SIG-M5 treated with dmso at 0.1 percent for 504 hours (cell line): ENCODE results near the gene FBXO31.

Experiments used
- DNase-seq: peaks from one replicate; lab custom pipeline; 2025; ENCODE audit not compliant: unreplicated experiment; lab: John Stamatoyannopoulos, UW

FBXO31 gene

DNA sequence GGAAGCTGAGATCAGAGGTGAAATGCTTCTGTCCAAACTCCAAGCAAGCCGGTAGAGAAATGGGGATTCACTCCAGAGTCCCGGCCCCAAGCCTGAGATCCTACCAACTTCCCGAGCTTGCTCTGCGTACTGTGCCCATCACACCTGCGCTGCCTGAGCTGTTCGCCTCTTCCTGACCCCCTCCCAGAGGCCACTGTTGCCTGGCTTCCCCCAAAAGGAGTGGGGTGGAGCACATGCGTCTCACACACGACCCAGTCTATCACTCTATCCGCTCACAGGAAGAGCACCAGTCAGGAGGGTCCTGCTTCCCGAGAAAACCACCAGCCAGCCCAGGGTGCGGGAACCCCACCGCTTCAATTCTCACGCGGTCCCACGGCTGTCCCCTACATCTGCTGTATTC, 52.9 kb downstream of the FBXO31 start:
- DNase-seq = no peak

DNA sequence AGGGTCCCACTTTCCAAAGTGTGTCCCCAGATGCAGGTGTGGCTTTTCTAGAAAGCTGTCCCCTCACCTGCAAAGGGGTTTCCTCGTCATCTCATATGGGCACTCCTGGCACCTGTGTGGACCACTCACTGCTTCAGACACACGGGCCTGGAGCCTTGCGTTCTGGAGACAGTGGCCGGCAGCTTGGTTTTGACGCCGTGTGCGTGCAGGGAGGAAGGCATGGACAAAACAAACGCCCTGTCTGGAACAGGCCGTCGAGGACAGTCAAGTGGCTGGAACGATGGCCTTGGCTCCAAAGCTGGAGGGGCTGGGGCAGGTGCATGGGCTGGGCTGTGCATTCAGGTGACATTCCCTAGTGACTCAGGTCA, 53.3 kb downstream of the FBXO31 start:
- no peak for DNase-seq

DNA sequence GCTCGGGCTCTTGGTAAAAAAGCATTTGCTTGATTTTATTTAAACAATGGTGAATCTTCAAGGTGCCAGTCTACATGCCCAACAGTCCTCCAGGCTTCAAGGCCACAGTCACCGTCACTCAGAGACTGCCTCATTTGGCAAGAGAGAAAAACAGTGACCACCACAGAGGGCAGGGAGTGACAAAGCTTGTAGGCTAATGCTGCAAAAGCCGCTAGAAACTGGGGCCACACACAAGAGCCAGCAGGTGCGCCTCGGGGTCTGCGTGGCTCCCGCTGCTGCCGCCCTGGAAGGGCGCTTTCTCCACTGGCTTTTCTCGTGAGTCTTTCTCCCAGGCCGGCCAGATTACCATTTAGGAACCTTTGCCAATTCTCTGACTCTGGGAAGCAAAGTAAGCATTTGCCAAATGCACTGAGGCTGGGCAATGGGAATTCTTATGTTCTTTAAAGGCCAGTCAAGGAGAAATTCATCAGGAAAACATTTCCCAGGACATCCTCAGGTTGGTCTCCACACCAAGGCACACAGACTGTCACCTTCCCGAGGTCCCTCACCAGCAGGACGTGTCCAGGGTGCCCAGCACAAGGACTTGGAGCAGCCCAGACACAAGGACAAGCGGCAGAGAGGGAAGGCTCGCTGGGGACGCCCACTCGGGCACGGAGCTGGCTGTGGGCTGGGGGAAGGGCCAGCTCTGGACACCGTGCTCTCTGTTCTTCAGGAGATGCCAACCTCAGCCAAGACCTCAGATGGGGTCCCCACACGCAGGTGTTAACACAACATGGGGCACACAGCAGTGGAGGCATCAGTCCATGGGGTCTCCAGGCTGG, 53.9 kb downstream of the FBXO31 start:
- no peak for DNase-seq

DNA sequence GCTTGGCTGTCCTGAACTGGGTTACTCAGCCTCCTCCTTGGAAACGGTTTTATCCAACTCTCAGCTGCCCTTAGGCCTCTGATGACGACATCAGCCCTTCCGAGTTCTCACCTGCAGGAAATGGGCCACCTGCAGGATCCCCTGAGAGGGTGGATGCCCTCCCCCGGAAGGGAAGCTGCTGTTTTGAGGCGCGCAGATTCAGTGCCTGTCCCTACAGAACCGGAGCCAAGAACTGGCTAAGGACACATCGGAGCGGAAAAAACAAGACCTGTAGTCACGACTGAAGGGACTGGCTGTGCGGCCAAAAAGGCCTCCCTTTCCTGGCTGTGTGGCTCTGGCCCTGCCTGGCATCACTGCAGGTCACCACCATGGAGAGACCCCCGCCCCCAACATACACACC, 54.7 kb downstream of the FBXO31 start:
- no peak for DNase-seq

- no peak for DNase-seq
These were observed 55.6 kb downstream of the FBXO31 start for GRCh38 chr16:87327798-87328495.

GRCh38 chr16:87326151-87326571, 57.4 kb downstream of the FBXO31 start:
- DNase-seq = no peak

DNA sequence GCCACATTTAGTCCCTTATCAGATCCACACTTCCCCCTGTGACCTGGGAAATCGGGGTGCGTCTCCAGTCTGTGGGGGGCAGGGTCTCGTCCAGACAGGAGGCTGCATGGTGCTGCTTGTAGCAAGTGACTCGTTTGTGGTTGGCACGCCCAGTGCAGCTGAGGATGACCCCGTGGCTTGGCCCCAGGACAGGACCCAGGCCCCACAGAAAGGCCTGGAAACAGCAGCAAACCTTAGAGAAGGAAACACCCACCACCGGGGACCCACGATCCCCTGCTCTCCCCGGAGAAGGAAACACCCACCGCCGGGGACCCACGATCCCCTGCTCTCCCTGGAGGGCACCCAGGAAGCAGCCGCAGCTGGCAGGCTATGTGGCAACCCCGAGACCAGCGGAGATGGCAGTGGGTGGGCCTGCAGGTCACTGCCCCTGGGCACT, 58.1 kb downstream of the FBXO31 start:
- DNase-seq = no peak

- DNase-seq = no peak
These were observed 58.9 kb downstream of the FBXO31 start for GRCh38 chr16:87324411-87325275.

DNA sequence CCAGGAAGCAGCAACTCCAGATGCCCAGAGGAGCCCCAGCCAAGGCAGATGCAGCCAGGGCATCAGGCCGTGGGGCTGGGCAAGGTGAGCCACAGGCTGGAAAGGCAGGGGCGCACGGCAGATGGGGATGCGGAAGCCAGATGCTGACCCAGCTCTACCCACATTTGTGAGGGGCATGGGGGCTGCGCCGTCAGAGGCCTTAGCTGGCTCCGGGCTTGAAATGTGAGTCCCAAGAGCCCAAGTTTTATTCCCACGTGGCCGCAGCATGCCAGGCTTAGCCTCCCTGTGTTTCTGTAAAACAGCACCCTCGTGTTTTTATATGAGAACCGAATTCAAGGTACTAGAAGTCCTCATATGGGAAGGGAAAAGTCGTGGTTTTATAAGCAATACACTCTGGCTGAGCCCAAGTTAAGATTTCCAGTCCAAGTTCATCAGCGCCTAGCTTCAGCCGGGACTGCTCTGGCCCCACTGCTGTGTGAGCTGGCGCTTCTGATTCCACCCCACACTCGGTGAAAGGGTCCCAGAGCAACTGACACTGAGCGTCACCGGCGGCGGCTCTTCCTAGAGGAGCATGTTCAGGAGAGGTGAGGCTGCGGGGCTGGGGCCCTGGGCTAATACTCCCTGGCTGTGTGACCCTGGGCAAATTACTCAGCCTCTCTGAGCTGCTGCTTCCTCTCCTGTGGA, 59.7 kb downstream of the FBXO31 start:
- no peak for DNase-seq

GRCh38 chr16:87322833-87323726, 60.5 kb downstream of the FBXO31 start:
- DNase-seq = no peak

DNA sequence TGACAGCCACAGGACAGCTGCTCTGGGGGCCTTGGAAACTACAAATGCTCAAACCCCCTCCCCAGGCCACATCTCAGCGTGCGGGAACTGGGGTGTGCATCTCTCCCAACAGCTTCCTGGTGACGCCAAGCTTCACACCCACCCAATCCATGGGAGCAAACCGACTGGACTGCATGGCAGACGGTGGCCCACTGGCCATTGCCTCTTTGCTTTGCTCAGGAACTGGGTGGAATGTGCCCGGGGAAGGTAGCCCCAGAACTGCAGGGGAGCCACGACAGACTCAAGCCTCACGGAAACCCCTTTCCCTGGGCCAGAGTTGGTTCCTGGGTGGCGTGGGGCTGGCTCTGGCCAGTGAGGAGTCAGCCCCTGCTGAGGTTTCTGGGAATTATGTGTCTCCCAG, 61.2 kb downstream of the FBXO31 start:
- no peak for DNase-seq

DNA sequence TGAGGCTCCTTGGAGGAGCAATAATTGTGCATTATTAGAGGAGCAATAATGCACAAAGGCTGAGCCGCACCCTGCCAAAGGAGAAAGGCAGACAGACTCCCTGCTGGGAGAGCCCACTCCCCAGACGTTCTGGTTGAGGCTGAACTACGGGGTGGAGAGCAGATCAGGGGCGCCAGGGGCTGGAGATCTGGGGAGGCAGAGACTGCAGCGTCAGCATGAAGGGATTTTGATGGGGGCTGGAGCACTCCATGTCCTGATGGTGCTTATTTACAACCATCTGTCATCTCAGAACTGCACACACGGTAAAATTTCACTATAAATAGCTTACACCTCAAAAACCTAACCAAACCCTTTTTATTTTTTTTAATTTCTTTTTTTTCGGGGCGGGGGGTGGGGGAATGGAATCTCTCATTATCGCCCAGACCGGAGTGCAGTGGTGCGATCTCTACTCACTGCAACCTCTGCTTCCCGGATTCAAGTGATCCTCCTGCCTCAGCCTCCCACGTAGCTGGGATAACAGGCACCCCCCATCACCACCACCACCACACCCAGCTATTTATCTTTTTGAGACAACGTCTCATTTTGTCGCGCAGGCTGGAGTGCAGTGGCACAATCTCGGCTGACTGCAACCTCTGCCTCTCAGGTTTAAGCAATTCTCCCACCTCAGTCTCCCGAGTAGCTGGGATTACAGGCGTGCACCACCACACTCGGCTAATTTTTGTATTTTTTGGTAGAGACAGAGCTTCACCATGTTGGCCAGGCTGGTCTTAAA, 62.1 kb downstream of the FBXO31 start:
- DNase-seq = no peak

DNA sequence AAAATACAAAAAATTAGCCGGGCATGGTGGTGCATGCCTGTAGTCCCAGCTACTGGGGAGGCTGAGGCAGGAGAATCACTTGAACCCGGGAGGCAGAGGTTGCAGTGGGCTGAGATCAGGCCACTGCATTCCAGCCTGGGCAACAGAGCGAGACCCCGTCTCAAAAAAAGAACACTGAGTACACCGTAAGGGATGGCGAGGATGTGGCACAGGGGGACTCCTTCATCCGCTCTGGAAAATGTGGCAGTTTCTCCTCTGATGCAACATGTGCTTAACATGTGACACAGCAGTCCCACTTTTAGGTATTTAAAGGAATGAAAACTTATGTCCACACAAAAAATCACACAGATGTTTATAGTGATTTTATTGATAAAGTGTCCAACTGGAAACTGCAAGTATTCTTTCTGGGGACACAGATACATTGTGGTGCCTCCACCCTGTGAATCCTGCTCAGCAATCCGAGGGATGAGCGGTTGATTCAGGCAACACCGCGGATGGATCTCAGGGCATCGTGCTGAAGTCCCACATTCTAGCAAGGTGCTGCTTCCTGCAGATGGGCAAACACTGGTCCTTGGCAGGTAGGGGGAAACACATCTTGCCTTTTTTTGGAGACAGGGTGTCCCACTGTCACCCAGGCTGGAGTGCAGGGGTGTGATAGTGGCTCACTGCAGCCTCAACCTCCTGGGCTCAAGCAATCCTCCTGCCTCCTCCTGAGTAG, 62.9 kb downstream of the FBXO31 start:
- DNase-seq = no peak

GRCh38 chr16:87319997-87320491, 63.5 kb downstream of the FBXO31 start:
- DNase-seq = no peak

GRCh38 chr16:87319011-87319410, 64.6 kb downstream of the FBXO31 start:
- no peak for DNase-seq

GRCh38 chr16:87317750-87318644, 65.6 kb downstream of the FBXO31 start:
- DNase-seq = peak; percentile 25
